Peyer's patch (tissue), 4 donors: ENCODE results near the gene DVL1. TPM values are rescaled to one million over a fixed set of nuclear protein-coding genes. Genes with fewer than 3 reads are reported as not detected.

Experiments used
- DNase-seq, 3 donors: peaks; one replicate each; pipeline ENCODE4 v3.0.0-alpha.2; 2017 to 2019
- H3K27ac ChIP-seq, 4 donors: fragments of 200-600 bp; sonication (generic); one replicate each; pipeline ENCODE4 v1.5.1; 2016 to 2019
- H3K27me3 ChIP-seq, 2 donors: fragments of 200-600 bp; sonication (generic); one replicate each; pipeline ENCODE4 v1.5.1; 2019
- H3K36me3 ChIP-seq, 3 donors: fragments of 200-600 bp; sonication (generic); one replicate each; pipeline ENCODE4 v1.5.1; 2016 to 2019
- H3K4me1 ChIP-seq, 4 donors: fragments of 200-600 bp; sonication (generic); one replicate each; pipeline ENCODE4 v1.5.1; 2016 to 2019
- H3K4me3 ChIP-seq, 4 donors: fragments of 200-600 bp; sonication (generic); 1 replicate in 3 of 4; 2 replicates in 1 of 4; pipeline ENCODE4 v1.5.1; 2016 to 2019; ENCODE audit warnings: mild to moderate bottlenecking in 1 of 4
- H3K9me3 ChIP-seq, 4 donors: fragments of 200-600 bp; sonication (generic); one replicate each; pipeline ENCODE4 v1.5.1; 2016 to 2019; ENCODE audit warnings: mild to moderate bottlenecking in 1 of 4
- POLR2A ChIP-seq, 2 donors: fragments of 450-650 bp; IDR thresholded peaks; one replicate each; pipeline ENCODE4 v1.5.1; 2017; ENCODE audit warnings: antibody characterized with exemption in 2 of 2, mild to moderate bottlenecking in 2 of 2, moderate library complexity in 2 of 2
- small RNA-seq, 2 donors: library from RNA; depleted of rRNA; stranded (forward); fragments of <200 nt; gene quantifications; one replicate each; pipeline ENCODE3, GENCODE V24; 2016
- total RNA-seq, 4 donors: library from RNA; depleted of rRNA; stranded (reverse); fragments of >200 nt; gene quantifications; one replicate each; pipeline ENCODE4 v1.1.0, GENCODE V29; 2016
- TF ChIP-seq, protein P1 (sequence below), 6 experiments: fragments of 450-650 bp in 4 of 6; fragments of 200-600 bp in 2 of 6; sonication (generic) in 1 of 6; IDR thresholded peaks; one replicate each; pipeline ENCODE4 v1.5.1; 2017 to 2019; ENCODE audit warnings: antibody characterized with exemption in 6 of 6, mild to moderate bottlenecking in 3 of 6, moderate library complexity in 1 of 6

DVL1 gene
- total RNA-seq, 4 donors from 2014 or later: 76.0 to 196 (median 164) TPM

GRCh38 chr1:1287288-1288110 lies 61.7 kb downstream of the DVL1 start:
- H3K9me3 ChIP-seq: no peaks in the 10 kb centered on the region
- no peak overlapping the region for H3K4me3 ChIP-seq
- H3K27me3 ChIP-seq: no peaks in the 10 kb centered on the region
- TF ChIP-seq, protein P1, sequence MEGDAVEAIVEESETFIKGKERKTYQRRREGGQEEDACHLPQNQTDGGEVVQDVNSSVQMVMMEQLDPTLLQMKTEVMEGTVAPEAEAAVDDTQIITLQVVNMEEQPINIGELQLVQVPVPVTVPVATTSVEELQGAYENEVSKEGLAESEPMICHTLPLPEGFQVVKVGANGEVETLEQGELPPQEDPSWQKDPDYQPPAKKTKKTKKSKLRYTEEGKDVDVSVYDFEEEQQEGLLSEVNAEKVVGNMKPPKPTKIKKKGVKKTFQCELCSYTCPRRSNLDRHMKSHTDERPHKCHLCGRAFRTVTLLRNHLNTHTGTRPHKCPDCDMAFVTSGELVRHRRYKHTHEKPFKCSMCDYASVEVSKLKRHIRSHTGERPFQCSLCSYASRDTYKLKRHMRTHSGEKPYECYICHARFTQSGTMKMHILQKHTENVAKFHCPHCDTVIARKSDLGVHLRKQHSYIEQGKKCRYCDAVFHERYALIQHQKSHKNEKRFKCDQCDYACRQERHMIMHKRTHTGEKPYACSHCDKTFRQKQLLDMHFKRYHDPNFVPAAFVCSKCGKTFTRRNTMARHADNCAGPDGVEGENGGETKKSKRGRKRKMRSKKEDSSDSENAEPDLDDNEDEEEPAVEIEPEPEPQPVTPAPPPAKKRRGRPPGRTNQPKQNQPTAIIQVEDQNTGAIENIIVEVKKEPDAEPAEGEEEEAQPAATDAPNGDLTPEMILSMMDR (IDR thresholded peaks at IDR 0.05): no peak
- no peak for TF ChIP-seq POLR2A (IDR thresholded peaks at IDR 0.05)
- no peak for DNase-seq
- H3K27ac ChIP-seq: no peak overlapping the region
- no peaks in the 10 kb centered on the region for H3K36me3 ChIP-seq
- peaks cover 0 to 33% (median 5%) of the 10 kb centered on the region in 4 donors for H3K4me1 ChIP-seq

DNA sequence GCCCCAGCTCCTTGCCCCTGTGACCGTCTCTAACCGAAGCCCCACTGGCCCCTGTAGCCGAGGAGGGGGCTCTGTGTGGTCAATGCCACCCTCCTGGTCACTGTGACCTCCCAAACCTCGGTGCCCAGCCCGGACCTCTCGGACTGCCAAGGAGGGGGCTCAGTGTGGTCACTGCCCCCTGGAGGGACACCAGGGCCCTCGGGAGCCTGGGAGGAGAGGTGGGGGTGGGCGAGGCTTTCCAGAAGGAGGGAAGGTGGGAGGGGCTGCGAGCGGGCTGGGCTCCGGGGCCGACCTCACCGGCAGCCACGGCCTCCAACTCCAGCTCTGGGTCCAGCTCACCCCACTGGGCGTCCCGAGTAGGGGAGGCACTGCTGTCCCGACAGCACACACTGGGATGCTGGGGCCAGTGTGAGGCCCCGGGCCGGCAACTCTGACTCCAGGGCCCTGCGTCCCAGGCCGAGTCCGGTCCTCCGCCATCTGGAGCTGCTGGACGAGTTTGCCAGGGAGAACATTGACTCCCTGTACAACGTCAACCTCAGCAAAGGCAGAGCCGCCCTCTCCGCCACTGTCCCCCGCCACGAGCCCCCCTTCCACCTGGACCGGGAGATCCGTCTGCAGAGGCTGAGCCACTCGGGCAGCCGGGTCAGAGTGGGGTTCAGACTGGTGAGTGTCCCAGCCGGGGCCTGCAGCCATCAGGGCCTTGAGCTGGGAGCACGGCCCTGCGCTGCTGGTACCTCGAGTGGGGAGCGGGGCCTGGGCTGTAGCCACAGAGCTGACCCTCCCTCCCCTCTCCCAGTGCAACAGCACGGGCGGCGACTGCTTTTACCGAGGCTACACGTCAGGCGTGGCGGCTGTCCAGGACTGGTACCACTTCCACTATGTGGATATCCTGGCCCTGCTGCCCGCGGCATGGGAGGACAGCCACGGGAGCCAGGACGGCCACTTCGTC lies 62.6 kb downstream of the DVL1 start:
- DNase-seq: no peak
- Histone ChIP-seq H3K36me3 (no peaks in the 10 kb centered on the region), H3K4me3 (no peak overlapping the region), H3K27ac (no peak overlapping the region), H3K4me1 (peaks cover 0 to 35% (median 4%) of the 10 kb centered on the region in 4 donors), H3K9me3 (no peaks in the 10 kb centered on the region), H3K27me3 (no peaks in the 10 kb centered on the region)
- no peak for TF ChIP-seq POLR2A (IDR thresholded peaks at IDR 0.05)
- TF ChIP-seq, protein P1 (IDR thresholded peaks at IDR 0.05): no peak

- no peak for DNase-seq
Measured at GRCh38 chr1:1285611-1286311, 63.5 kb downstream of the DVL1 start.

More at GRCh38 chr1:1285611-1286311, 63.5 kb downstream of the DVL1 start:
- Histone ChIP-seq H3K4me1 (peaks cover 0 to 35% (median 2%) of the 10 kb centered on the region in 4 donors), H3K27me3 (no peaks in the 10 kb centered on the region), H3K27ac (no peak overlapping the region), H3K4me3 (no peak overlapping the region), H3K36me3 (no peaks in the 10 kb centered on the region), H3K9me3 (no peaks in the 10 kb centered on the region)
- TF ChIP-seq POLR2A (IDR thresholded peaks at IDR 0.05): no peak
- TF ChIP-seq, protein P1 (IDR thresholded peaks at IDR 0.05): no peak

Small RNA genes lying within 50 kb of the gene (small RNA-seq; reads per million reads assigned to genes)
- gene MIR6726: 0 reads per million in 2 donors

Other genes starting within 250 kb of the DVL1 start
- 10 to 100 TPM; 14.0 to 32.0 (median 22.7) TPM for gene C1orf159, start 233.3 kb downstream of the DVL1 start, total RNA-seq
- gene TTLL10, start 175.5 kb downstream of the DVL1 start, total RNA-seq: 1 to 10 TPM in 3 of 4 donors, not detected in 1; 1.6 to 3.6 (median 1.8) TPM
- gene TNFRSF18, start 142.8 kb downstream of the DVL1 start, total RNA-seq: 10 to 100 TPM in 1 of 4 donors, 1 to 10 TPM in 1, under 1 TPM in 1, not detected in 1; 0.70 to 38.0 (median 3.2) TPM
- 1 to 10 TPM in 3 of 4 donors, not detected in 1; 1.6 to 9.1 (median 2.8) TPM for gene TNFRSF4, start 135.3 kb downstream of the DVL1 start, total RNA-seq
- 100 to 1,000 TPM in 3 of 4 donors, 10 to 100 TPM in 1; 88.3 to 280 (median 177) TPM for gene SDF4, start 117.4 kb downstream of the DVL1 start, total RNA-seq
- 10 to 100 TPM in 2 of 4 donors, 1 to 10 TPM in 2; 9.1 to 13.4 (median 10.6) TPM for gene B3GALT6, start 117.2 kb downstream of the DVL1 start, total RNA-seq
- 10 to 100 TPM in 3 of 4 donors, not detected in 1; 23.3 to 58.0 (median 44.2) TPM for gene C1QTNF12, start 102.7 kb downstream of the DVL1 start, total RNA-seq
- 10 to 100 TPM; 25.6 to 64.2 (median 55.3) TPM for gene UBE2J2, start 75.6 kb downstream of the DVL1 start, total RNA-seq
- gene SCNN1D, start 69.0 kb downstream of the DVL1 start, total RNA-seq: 10 to 100 TPM in 3 of 4 donors, not detected in 1; 10.9 to 21.6 (median 16.9) TPM
- gene ACAP3, start 41.5 kb downstream of the DVL1 start, total RNA-seq: 100 to 1,000 TPM in 2 of 4 donors, 10 to 100 TPM in 2; 78.1 to 156 (median 110) TPM
- 10 to 100 TPM; 12.4 to 38.9 (median 24.4) TPM for gene PUSL1, start 40.8 kb downstream of the DVL1 start, total RNA-seq
- gene INTS11, start 24.8 kb downstream of the DVL1 start, total RNA-seq: 100 to 1,000 TPM; 146 to 359 (median 273) TPM
- gene CPTP, start 24.6 kb downstream of the DVL1 start, total RNA-seq: 10 to 100 TPM; 10.7 to 94.0 (median 84.6) TPM
- 1 to 10 TPM; 2.1 to 5.8 (median 3.0) TPM for gene TAS1R3, start 18.1 kb downstream of the DVL1 start, total RNA-seq
- 10 to 100 TPM; 11.7 to 56.1 (median 35.6) TPM for gene MXRA8, start 9.1 kb upstream of the DVL1 start, total RNA-seq
- 100 to 1,000 TPM; 122 to 172 (median 134) TPM for gene AURKAIP1, start 25.8 kb upstream of the DVL1 start, total RNA-seq
- 1,000 to 10,000 TPM in 1 of 4 donors, 100 to 1,000 TPM in 3; 216 to 1,008 (median 423) TPM for gene CCNL2, start 49.9 kb upstream of the DVL1 start, total RNA-seq
- gene MRPL20, start 57.9 kb upstream of the DVL1 start, total RNA-seq: 10 to 100 TPM; 58.2 to 94.1 (median 78.2) TPM
- 10 to 100 TPM in 1 of 4 donors, 1 to 10 TPM in 2, under 1 TPM in 1; 0.54 to 11.6 (median 2.0) TPM for gene ANKRD65, start 71.9 kb upstream of the DVL1 start, total RNA-seq
- gene VWA1, start 86.3 kb upstream of the DVL1 start, total RNA-seq: 10 to 100 TPM in 1 of 4 donors, 1 to 10 TPM in 3; 3.2 to 14.0 (median 6.7) TPM
- gene ATAD3C, start 100.3 kb upstream of the DVL1 start, total RNA-seq: under 1 TPM in 1 of 4 donors, not detected in 3; 0.27 TPM
- 100 to 1,000 TPM in 1 of 4 donors, 10 to 100 TPM in 3; 26.9 to 130 (median 35.0) TPM for gene ATAD3B, start 122.3 kb upstream of the DVL1 start, total RNA-seq
- 10 to 100 TPM; 14.9 to 72.6 (median 24.4) TPM for gene ATAD3A, start 162.7 kb upstream of the DVL1 start, total RNA-seq
- gene TMEM240, start 191.2 kb upstream of the DVL1 start, total RNA-seq: 1 to 10 TPM in 1 of 4 donors, not detected in 3; 3.6 TPM
- 100 to 1,000 TPM; 146 to 182 (median 163) TPM for gene SSU72, start 225.4 kb upstream of the DVL1 start, total RNA-seq